Astrocyte of the spinal cord (primary cell): ENCODE results near the gene ITGA6.

Experiments used
- DNase-seq: peaks from one replicate; pipeline ENCODE4 v3.0.0; 2011; ENCODE audit warnings: low read depth, low spot score
- H3K4me3 ChIP-seq: 2 replicates; pipeline ENCODE4 v1.5.1; 2011; ENCODE audit warnings: low read depth, mild to moderate bottlenecking, low read length, moderate library complexity
- in situ Hi-C: cut with HindIII; loops from 2 replicates; pipeline ENCODE4 v1.10.0; 2017; ENCODE audit warnings: low sequenced_read_pairs
- TF ChIP-seq, protein P1 (sequence below): IDR thresholded peaks from 2 replicates; pipeline ENCODE4 v1.5.1; 2012; ENCODE audit warnings: low read depth, mild to moderate bottlenecking, low read length, inconsistent platforms

The ITGA6 gene

DNA sequence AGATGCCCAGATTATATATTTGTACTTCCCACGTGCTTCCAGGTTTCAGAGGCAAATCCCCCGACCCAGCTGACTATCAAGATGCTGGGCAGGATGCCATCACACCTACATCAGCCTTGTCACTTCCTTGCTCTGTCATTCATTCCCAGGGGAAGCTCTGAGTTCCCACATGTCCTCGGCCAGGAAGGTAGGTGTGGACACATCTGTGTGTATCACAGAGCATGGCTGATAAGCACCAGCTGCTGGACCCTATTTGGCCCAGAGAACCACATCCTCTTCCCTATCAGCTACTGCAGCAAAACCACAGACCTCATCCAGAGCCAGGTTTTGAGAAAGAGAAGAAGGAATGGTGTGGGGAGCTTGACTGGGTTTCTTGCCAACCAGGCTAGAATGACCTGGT lies 31.9 kb upstream of the ITGA6 start:
- TF ChIP-seq, protein P1, sequence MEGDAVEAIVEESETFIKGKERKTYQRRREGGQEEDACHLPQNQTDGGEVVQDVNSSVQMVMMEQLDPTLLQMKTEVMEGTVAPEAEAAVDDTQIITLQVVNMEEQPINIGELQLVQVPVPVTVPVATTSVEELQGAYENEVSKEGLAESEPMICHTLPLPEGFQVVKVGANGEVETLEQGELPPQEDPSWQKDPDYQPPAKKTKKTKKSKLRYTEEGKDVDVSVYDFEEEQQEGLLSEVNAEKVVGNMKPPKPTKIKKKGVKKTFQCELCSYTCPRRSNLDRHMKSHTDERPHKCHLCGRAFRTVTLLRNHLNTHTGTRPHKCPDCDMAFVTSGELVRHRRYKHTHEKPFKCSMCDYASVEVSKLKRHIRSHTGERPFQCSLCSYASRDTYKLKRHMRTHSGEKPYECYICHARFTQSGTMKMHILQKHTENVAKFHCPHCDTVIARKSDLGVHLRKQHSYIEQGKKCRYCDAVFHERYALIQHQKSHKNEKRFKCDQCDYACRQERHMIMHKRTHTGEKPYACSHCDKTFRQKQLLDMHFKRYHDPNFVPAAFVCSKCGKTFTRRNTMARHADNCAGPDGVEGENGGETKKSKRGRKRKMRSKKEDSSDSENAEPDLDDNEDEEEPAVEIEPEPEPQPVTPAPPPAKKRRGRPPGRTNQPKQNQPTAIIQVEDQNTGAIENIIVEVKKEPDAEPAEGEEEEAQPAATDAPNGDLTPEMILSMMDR, result no peak
- DNase-seq, result no peak
- in situ Hi-C loops, result no loop called here

DNA sequence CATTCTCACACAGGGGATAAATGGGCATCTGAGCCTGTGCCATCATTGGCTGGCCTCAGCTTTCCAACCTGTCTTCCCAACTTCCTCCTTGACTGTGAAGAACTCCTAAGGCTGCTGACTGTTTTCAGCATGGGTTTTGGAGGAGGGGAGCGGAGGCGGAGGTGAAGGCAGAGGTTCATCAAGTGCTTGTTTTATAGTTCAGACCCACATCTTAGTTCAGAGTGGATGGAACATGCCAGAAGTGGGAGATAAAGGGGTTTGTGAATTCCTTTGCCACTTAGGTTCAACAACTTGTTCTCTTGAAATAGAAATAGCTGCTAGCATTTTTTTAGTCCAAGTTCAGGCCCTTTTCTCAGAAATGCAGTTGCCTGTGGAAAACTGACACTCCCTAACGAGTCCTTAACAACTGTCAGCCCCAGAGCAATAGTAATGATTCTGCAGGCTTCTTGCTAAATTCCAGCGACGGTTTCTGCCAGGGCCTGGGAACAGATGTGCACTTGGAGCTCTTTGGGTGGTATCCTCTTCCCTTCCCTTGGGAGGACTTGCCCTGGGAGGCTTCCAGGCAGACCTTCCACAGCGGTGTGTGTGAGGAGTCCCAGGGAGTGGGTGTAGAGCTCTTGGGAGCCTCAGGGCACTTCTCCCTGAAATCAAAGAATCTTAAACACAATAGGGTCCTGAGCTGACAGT lies 30.1 kb upstream of the ITGA6 start:
- in situ Hi-C loops, result no loop called here
- TF ChIP-seq, protein P1, result no peak
- DNase-seq, result no peak
- H3K4me3 ChIP-seq, result no peak overlapping the region

More for the DNA sequence above, 31.9 kb upstream of the ITGA6 start:
- H3K4me3 ChIP-seq, result no peak overlapping the region

DNA sequence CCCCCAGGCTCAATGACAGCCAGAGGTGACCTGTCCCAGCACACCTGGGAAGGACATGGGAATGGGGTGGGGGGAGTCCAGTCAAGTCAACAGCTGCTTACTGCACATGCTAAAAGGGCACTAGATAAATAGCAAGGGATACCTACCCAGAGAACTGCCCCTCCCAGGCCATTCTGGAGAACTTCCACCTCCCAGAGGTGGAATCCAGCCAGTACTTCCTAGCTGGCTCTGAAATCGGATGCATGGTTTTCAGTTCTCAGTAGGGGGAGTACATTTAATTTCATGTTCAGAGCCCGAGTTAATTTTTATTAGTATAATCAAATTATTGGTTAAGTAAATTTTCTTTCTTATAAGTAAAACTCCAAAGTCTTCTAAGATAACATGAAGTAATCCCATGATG lies 28.9 kb upstream of the ITGA6 start:
- H3K4me3 ChIP-seq, result no peak overlapping the region
- DNase-seq, result no peak
- in situ Hi-C loops, result no loop called here
- TF ChIP-seq, protein P1, result no peak

DNA sequence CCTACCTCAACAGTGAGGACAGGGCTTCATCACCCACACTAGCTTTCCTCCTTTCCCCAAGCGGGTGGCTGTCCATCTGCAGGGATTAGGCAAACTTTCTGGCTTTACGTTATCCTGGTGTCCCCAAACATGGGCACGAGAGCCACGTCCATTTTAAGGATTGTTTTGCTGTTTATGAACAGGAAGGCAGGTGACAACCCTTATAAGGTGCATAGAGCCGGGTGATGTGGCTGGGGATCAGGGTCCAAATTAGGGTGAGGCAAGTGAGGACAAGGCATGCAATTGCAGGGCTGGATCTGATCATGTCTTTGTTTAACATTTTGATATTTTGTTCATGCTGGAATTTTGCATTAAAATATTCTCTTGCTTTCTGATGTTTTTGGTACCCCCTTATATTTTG lies 27.6 kb upstream of the ITGA6 start:
- H3K4me3 ChIP-seq, result no peak overlapping the region
- DNase-seq, result no peak
- TF ChIP-seq, protein P1, result no peak
- in situ Hi-C loops, result no loop called here

DNA sequence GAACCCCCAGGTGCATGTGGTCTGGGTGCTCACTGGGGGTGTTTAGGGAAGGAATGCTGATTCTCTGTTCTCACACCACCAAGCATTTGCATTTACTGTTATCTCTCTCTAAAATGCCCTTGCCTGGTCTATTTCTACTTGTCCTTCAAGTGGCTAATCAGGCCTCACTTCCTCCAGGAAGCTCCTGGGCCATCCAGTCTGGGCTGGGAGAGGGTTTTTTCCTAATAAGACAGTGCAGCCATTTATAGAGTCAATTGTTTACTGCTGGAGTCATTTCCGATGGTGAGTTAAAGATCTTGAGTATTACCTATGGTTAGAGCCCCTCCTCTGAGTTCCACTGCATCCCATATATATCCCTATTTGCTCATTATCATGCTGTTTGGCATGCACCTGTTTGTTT lies 25.2 kb upstream of the ITGA6 start:
- DNase-seq, result no peak
- TF ChIP-seq, protein P1, result no peak
- in situ Hi-C loops, result no loop called here
- H3K4me3 ChIP-seq, result no peak overlapping the region

DNA sequence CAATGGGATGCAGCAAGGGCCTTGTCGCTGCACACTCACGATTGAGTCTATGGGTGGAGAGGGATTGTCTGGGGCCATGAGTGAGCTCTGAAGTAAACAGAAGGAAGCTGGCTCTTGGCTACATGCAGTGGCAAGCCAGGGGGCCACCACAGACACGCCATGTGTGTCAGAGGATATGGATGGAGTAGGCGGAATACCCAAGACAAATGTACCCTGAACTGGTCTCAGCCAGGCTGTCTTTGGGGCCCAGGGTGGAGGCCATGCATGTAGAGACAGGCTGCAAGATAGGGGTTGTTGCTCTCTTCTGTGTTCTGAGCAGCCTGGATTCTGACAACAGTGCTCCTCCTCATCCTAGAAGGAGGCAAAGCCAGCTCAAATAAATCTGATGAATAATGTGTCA lies 24.0 kb upstream of the ITGA6 start:
- TF ChIP-seq, protein P1, result no peak
- in situ Hi-C loops, result no loop called here
- no peak overlapping the region for H3K4me3 ChIP-seq
- no peak for DNase-seq
